Ascending aorta (tissue), 2 donors: Measurements from ENCODE around the gene ARL3. TPM values are rescaled to one million over a fixed set of nuclear protein-coding genes. Genes with fewer than 3 reads are reported as not detected.

Experiments used
- DNase-seq, 2 donors: peaks; one replicate each; pipeline ENCODE4 v3.0.0-alpha.2; 2019; ENCODE audit warnings: low spot score in 2 of 2
- H3K27ac ChIP-seq, 2 donors: fragments of 200-600 bp; sonication (generic); one replicate each; pipeline ENCODE4 v1.5.1; 2016 to 2017; ENCODE audit warnings: mild to moderate bottlenecking in 1 of 2
- H3K27me3 ChIP-seq: fragments of 200-600 bp; sonication (generic); one replicate; pipeline ENCODE4 v1.5.1; 2017
- H3K36me3 ChIP-seq, 2 donors: fragments of 200-600 bp; sonication (generic); one replicate each; pipeline ENCODE4 v1.5.1; 2016
- H3K4me1 ChIP-seq, 2 donors: fragments of 200-600 bp; sonication (generic); one replicate each; pipeline ENCODE4 v1.5.1; 2016 to 2017; ENCODE audit warnings: mild to moderate bottlenecking in 1 of 2
- H3K4me3 ChIP-seq, 2 donors: fragments of 200-600 bp; sonication (generic); one replicate each; pipeline ENCODE4 v1.5.1; 2016 to 2017; ENCODE audit warnings: mild to moderate bottlenecking in 1 of 2
- H3K9me3 ChIP-seq, 2 donors: fragments of 200-600 bp; sonication (generic); one replicate each; pipeline ENCODE4 v1.5.1; 2016
- intact Hi-C: fragments of 100-400 bp; cut with DNase I; formaldehyde crosslinking; loops from one replicate; pipeline ENCODE4 v1.15.1; 2023
- total RNA-seq: library from RNA; depleted of rRNA; stranded (reverse); fragments of >200 nt; gene quantifications from one replicate; pipeline ENCODE4 v1.1.0, GENCODE V29; 2016
- TF ChIP-seq, protein P1 (sequence below), 3 experiments: fragments of 200-600 bp in 2 of 3; fragments of 450-650 bp in 1 of 3; sonication (generic) in 2 of 3; IDR thresholded peaks; one replicate each; pipeline ENCODE4 v1.5.1; 2016 to 2019; ENCODE audit warnings: antibody characterized with exemption in 3 of 3, mild to moderate bottlenecking in 1 of 3, moderate library complexity in 1 of 3

Gene ARL3
- total RNA-seq, 1 donor from 2014 or later: 2.0 TPM

DNA sequence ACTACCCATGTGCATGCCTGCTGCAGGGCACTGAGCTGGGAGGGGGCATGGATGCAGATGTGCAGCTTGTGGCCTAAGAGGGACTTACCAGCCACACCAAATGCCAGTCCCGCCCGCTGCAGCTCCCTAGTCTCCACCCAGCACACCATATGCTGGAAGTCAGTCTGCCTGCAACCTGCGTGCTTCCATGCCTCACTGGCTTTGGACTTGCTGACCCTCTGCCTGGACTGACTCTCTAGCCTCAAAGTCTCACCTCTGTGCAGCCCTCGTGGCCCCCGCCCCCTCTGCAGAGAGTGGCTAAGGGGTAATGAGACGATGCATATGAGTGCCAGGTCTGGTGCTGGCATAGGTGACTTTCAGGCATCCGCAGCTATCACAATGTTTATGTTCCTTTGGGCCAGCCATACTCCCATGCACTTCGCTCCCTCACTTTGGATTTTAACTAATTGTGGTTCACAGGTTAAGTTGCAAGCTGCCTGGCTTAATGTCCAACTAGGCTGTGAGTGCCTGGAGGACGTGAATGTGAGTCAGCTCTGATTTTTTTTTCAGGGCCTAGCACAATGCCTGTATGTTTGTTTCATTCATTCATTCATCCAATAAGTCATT, 48.2 kb downstream of the ARL3 start:
- no peak for DNase-seq
- H3K27me3 ChIP-seq: no peaks in the 10 kb centered on the region
- peaks cover 3 to 15% of the 10 kb centered on the region in 2 donors for H3K4me1 ChIP-seq
- TF ChIP-seq, protein P1, sequence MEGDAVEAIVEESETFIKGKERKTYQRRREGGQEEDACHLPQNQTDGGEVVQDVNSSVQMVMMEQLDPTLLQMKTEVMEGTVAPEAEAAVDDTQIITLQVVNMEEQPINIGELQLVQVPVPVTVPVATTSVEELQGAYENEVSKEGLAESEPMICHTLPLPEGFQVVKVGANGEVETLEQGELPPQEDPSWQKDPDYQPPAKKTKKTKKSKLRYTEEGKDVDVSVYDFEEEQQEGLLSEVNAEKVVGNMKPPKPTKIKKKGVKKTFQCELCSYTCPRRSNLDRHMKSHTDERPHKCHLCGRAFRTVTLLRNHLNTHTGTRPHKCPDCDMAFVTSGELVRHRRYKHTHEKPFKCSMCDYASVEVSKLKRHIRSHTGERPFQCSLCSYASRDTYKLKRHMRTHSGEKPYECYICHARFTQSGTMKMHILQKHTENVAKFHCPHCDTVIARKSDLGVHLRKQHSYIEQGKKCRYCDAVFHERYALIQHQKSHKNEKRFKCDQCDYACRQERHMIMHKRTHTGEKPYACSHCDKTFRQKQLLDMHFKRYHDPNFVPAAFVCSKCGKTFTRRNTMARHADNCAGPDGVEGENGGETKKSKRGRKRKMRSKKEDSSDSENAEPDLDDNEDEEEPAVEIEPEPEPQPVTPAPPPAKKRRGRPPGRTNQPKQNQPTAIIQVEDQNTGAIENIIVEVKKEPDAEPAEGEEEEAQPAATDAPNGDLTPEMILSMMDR (IDR thresholded peaks at IDR 0.05): no peak
- intact Hi-C loops: no loop called here
- no peak overlapping the region for H3K27ac ChIP-seq
- H3K4me3 ChIP-seq: no peak overlapping the region
- H3K9me3 ChIP-seq: no peaks in the 10 kb centered on the region
- no peaks in the 10 kb centered on the region for H3K36me3 ChIP-seq

DNA sequence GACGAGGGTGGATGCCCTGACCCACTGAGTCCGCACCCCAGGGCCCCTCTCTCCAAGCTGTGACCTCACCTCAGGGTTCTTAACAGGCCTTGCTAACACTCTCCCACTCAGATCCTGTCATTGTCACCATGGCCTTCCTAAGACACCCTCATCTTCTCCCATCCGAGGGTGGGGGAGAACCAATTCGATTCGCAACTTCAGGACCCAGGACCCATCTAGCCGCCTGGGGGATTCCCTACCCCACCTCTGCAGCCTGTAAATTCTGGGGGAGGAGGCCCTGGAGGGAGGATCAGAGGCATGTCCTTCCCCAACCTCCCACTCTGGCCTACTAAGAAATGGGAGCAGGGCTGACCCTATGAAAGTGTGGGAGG, 52.6 kb downstream of the ARL3 start:
- intact Hi-C loops: no loop called here
- Histone ChIP-seq H3K27ac (peak overlapping the region in 1 of 2 donors; percentile 34), H3K27me3 (no peaks in the 10 kb centered on the region), H3K36me3 (peaks cover 17 to 19% of the 10 kb centered on the region in 2 donors), H3K4me3 (no peak overlapping the region), H3K4me1 (peaks cover 6 to 9% of the 10 kb centered on the region in 2 donors), H3K9me3 (no peaks in the 10 kb centered on the region)
- no peak for DNase-seq
- TF ChIP-seq, protein P1 (IDR thresholded peaks at IDR 0.05): no peak

DNA sequence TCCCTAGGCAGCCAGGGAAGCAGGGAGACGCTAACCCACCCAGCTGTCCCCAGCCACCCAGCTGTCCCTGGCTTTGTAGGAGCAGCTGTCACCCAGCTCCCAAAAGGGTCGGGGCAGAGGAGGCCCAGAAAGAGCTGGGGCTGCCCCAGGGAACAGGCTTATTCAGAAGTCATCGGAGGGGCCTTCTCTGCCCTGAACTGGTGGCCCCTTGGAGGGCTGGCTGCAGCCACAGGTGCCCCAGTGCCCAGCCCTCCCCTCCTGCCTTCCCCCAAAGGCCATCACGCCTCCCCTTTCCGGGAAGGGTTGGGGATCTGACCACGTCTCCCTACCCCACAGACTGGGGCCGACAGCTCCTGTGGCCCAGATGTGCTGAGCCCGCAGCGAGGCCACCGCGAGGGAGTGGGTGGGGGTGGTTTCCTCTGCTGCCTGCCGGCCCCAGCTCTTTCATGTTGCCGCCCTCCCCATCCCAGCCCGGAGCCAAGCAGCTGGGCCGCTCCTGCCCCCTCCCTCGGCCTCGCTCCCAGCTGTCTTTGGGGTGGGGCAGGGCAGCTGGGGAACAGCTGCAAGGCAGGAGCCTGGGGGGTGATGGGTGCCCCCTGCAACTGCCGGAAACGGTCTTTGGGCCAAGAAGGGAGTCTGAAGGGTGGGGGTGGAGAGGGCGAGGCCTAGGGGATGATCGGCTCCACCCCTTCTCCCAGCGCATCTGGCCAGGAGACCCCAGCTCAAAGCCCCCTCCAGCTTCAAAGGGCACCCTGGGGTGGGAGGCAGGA, 53.1 kb downstream of the ARL3 start:
- H3K4me3 ChIP-seq: peak overlapping the region in 1 of 2 donors; percentile 19
- DNase-seq: no peak

DNA sequence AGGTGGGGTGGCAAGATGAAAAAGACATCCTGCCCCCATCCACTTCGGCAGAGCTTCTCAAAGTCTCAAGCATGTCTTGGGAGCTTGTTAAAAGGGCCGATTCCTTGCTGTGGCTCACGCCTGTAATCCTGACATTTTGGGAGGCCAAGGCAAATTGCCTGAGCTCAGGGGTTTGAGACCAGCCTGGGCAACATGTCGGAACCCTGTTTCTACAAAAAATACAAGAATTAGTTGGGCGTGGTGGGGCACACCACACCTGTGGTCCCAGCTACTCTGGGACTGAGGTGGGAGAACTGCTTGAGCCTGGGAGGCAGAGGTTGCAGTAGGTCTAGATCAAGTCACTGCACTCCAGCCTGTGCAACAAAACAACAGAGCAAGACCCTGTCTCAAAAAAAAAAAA, 55.4 kb downstream of the ARL3 start:
- TF ChIP-seq, protein P1 (IDR thresholded peaks at IDR 0.05): no peak
- Histone ChIP-seq H3K4me3 (no peak overlapping the region), H3K4me1 (peaks cover 6 to 9% of the 10 kb centered on the region in 2 donors), H3K9me3 (no peaks in the 10 kb centered on the region), H3K27me3 (no peaks in the 10 kb centered on the region), H3K36me3 (peaks cover 46% of the 10 kb centered on the region in 2 donors), H3K27ac (peak overlapping the region; percentile 53 to 54)
- intact Hi-C loops: no loop called here
- DNase-seq: no peak

More for the DNA sequence above, 53.1 kb downstream of the ARL3 start:
- H3K27me3 ChIP-seq: no peaks in the 10 kb centered on the region
- H3K4me1 ChIP-seq: peaks cover 6 to 9% of the 10 kb centered on the region in 2 donors
- H3K27ac ChIP-seq: peak overlapping the region in 1 of 2 donors; percentile 34
- H3K36me3 ChIP-seq: peaks cover 23 to 25% of the 10 kb centered on the region in 2 donors
- intact Hi-C loops: no loop called here
- TF ChIP-seq, protein P1 (IDR thresholded peaks at IDR 0.05): no peak
- no peaks in the 10 kb centered on the region for H3K9me3 ChIP-seq

DNA sequence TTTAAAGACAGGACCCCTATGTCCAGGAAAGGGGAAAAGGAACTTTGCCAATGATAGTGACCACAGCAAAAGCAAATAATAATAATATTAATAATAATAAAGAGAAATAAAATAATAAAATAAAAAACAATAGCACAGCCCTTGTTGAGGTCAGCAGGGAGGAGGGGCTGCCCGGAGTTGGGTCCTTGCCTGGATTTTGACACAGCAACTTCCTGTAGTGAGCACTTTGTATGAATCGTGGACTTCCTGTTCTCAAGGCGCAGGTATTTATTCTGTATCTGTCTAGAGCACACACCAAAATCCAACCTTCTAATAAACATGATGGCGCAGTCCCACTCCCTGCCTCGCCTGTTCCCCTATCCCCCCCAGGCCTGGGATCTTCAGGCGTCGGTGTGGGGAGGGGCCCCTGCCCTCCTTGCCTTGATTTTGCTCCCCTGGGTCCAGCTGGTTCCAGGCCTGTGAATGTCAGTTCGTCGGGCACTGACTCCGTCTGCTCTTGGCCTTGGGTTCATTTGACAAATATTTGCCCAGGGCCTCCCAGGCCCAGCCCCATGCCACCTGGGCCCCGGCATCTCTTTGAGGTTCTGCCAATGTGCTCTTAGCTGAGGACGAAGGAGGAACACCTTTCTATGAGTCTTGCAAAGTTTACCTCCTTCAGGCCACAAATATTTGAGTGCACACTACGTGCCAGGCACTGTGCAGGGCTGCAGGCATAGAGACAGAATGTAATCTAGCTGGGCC, 56.0 kb downstream of the ARL3 start:
- no peak overlapping the region for H3K4me3 ChIP-seq
- H3K4me1 ChIP-seq: peaks cover 6 to 11% of the 10 kb centered on the region in 2 donors
- no peaks in the 10 kb centered on the region for H3K9me3 ChIP-seq
- TF ChIP-seq, protein P1 (IDR thresholded peaks at IDR 0.05): no peak
- intact Hi-C loops: no loop called here
- no peaks in the 10 kb centered on the region for H3K27me3 ChIP-seq
- H3K27ac ChIP-seq: peak overlapping the region; percentile 53 to 54
- H3K36me3 ChIP-seq: peaks cover 52 to 53% of the 10 kb centered on the region in 2 donors
- no peak for DNase-seq
